Subcutaneous adipose tissue (tissue), 4 donors: Measurements from ENCODE around the gene PTBP1. TPM values are rescaled to one million over a fixed set of nuclear protein-coding genes. Genes with fewer than 3 reads are reported as not detected.

Source experiments
- CTCF ChIP-seq: fragments of 450-650 bp; IDR thresholded peaks from one replicate; pipeline ENCODE4 v1.5.1; 2016; ENCODE audit warnings: low read depth, mild to moderate bottlenecking, control low read depth, antibody characterized with exemption, moderate library complexity
- total RNA-seq, 4 donors: library from RNA; depleted of rRNA; stranded (reverse); fragments of >200 nt; gene quantifications; one replicate each; pipeline ENCODE4 v1.1.0, GENCODE V29; 2016

PTBP1 gene
- total RNA-seq, 4 donors from 2014 or later: 77.5 to 108 (median 87.8) TPM

DNA sequence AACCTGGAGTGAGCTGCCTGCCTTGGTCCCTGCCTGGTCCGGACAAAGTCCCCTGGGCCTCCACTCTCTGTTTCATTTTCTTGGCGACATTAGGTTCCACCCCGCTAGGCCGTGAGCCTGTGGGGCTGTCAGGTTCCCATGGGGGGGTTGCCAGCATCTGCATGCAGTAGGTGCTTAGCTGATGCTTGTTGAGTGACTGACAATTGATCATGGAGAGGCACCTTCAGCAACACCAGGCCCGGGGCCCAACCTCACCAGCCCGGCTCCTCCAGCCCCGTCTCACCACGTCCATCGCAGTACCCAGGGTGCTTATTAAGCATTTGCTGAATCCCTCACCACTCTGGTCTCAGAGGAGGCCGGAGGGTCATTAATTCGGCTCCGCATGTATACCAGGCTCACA lies 33.0 kb upstream of the PTBP1 start:
- no peak for TF ChIP-seq CTCF

- TF ChIP-seq CTCF: no peak
These were observed 32.0 kb upstream of the PTBP1 start for GRCh38 chr19:765179-765738.

GRCh38 chr19:768424-768823 lies 28.8 kb upstream of the PTBP1 start:
- TF ChIP-seq CTCF: no peak

GRCh38 chr19:769616-770015 lies 27.6 kb upstream of the PTBP1 start:
- TF ChIP-seq CTCF: no peak

- no peak for TF ChIP-seq CTCF
These were observed 25.9 kb upstream of the PTBP1 start for GRCh38 chr19:771332-771785.

DNA sequence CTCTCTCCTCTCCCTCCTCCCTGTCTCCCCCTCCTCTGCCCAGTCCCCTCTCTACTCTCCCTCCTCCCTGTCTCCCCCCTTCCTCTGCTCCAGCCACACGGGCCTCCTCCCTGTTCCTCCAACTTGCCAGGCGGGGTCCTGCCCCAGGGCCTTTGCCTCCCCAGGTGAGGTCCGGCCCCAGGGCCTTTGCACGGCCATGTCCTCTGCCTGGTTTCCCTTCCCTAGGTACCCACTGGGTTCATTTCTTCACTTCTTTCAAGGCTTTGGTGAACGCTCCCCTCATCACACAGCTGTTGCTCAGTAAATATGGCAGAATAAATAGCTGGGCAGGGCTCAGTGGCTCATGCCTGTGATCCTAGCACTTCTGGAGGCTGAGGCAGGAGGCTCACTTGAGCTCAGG lies 25.2 kb upstream of the PTBP1 start:
- no peak for TF ChIP-seq CTCF

- TF ChIP-seq CTCF: no peak
These were observed 24.4 kb upstream of the PTBP1 start for GRCh38 chr19:772730-773436.
